Epithelial cell of esophagus (primary cell): Measurements from ENCODE around the gene CACNA1D.

Experiments used
- DNase-seq: peaks from one replicate; pipeline ENCODE4 v3.0.0; 2010; ENCODE audit warnings: low read depth
- H3K4me3 ChIP-seq: 2 replicates; pipeline ENCODE4 v1.5.1; 2011; ENCODE audit warnings: mild to moderate bottlenecking, low read length, control low read depth
- CTCF ChIP-seq: IDR thresholded peaks from 2 replicates; pipeline ENCODE4 v1.5.1; 2011; ENCODE audit warnings: low read depth, mild to moderate bottlenecking, low read length, control low read depth, inconsistent platforms; ENCODE audit not compliant: insufficient read depth; ENCODE audit errors: missing control alignments

CACNA1D gene

GRCh38 chr3:53729618-53730017 is 235.2 kb downstream of the CACNA1D start:
- peak; percentile 36 for TF ChIP-seq CTCF
- peak; percentile 21 for DNase-seq
- no peak overlapping the region for H3K4me3 ChIP-seq

DNA sequence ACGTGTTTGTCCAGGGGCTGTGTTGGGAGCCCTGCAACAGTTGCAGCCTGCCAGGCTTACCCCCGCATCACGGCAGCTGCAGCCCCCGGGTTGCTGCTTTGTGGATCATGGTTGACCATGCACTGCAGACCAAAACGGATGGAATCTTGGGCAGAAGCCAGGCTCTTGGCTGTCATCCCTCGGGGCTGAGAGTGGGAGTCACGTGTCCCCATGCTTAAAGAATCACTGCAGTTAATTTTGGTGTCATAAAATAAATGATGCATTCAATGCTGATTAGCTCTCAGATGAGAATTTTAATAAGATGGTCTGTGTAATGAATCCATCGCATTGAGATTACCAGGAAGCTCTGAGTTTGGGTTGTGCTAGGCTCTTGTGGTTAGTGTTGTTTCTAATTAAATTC is 236.2 kb downstream of the CACNA1D start:
- H3K4me3 ChIP-seq = no peak overlapping the region
- TF ChIP-seq CTCF = no peak
- no peak for DNase-seq

GRCh38 chr3:53731934-53732624 is 237.7 kb downstream of the CACNA1D start:
- TF ChIP-seq CTCF = no peak
- no peak overlapping the region for H3K4me3 ChIP-seq
- no peak for DNase-seq

- no peak for DNase-seq
- H3K4me3 ChIP-seq = no peak overlapping the region
- TF ChIP-seq CTCF = no peak
Observed at GRCh38 chr3:53733446-53733845, 239.0 kb downstream of the CACNA1D start.

DNA sequence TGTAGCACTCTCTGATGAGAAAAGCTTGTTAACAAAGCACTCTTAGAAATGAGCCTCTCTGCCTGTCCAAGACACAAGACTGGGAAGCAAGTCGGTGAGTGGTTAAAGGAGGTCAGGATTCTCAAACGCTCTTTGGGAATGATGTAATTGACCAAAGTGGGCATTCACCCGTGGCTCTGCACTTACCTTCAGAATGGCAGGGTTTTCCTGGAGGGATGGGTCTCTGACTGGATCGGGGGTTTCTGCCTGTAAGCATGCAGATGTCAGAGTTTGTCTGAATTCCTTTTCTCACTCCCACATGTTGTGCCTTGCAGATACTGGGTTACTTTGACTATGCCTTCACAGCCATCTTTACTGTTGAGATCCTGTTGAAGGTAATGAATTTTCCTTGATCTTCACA is 245.6 kb downstream of the CACNA1D start:
- no peak for TF ChIP-seq CTCF
- no peak for DNase-seq
- no peak overlapping the region for H3K4me3 ChIP-seq

- TF ChIP-seq CTCF = no peak
- H3K4me3 ChIP-seq = no peak overlapping the region
- DNase-seq = no peak
Observed at GRCh38 chr3:53740956-53741355, 246.5 kb downstream of the CACNA1D start.

DNA sequence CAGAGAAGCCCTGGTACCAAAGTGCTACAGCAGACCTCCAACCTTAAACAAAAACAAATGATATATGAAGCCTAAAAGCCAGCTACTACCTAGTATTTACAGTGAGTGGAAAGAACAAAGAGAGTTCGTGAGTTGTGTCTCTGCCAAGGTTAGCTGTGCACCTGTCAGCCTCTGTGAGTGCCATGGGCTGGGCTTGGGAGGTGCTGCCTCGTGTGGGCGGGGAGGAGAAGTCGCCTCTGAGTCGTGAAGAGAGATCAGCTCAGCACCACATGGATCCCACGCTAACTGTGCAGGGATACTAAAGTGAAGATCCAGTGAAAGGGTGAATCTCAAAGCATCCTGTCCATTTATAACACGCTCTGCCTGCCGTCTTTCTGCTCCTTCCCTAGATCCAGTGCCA is 249.9 kb downstream of the CACNA1D start:
- DNase-seq = no peak
- no peak for TF ChIP-seq CTCF
- H3K4me3 ChIP-seq = no peak overlapping the region
